HG02678 (cell line): ENCODE results near the gene CHAMP1.

Source experiments
- ATAC-seq: cut with Tn5 transposase; IDR thresholded peaks from one replicate; pipeline ENCODE4 v1.9.1; 2021; ENCODE audit warnings: mild to moderate bottlenecking, moderate library complexity; ENCODE audit not compliant: unreplicated experiment

Gene CHAMP1, protein sequence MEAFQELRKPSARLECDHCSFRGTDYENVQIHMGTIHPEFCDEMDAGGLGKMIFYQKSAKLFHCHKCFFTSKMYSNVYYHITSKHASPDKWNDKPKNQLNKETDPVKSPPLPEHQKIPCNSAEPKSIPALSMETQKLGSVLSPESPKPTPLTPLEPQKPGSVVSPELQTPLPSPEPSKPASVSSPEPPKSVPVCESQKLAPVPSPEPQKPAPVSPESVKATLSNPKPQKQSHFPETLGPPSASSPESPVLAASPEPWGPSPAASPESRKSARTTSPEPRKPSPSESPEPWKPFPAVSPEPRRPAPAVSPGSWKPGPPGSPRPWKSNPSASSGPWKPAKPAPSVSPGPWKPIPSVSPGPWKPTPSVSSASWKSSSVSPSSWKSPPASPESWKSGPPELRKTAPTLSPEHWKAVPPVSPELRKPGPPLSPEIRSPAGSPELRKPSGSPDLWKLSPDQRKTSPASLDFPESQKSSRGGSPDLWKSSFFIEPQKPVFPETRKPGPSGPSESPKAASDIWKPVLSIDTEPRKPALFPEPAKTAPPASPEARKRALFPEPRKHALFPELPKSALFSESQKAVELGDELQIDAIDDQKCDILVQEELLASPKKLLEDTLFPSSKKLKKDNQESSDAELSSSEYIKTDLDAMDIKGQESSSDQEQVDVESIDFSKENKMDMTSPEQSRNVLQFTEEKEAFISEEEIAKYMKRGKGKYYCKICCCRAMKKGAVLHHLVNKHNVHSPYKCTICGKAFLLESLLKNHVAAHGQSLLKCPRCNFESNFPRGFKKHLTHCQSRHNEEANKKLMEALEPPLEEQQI

DNA sequence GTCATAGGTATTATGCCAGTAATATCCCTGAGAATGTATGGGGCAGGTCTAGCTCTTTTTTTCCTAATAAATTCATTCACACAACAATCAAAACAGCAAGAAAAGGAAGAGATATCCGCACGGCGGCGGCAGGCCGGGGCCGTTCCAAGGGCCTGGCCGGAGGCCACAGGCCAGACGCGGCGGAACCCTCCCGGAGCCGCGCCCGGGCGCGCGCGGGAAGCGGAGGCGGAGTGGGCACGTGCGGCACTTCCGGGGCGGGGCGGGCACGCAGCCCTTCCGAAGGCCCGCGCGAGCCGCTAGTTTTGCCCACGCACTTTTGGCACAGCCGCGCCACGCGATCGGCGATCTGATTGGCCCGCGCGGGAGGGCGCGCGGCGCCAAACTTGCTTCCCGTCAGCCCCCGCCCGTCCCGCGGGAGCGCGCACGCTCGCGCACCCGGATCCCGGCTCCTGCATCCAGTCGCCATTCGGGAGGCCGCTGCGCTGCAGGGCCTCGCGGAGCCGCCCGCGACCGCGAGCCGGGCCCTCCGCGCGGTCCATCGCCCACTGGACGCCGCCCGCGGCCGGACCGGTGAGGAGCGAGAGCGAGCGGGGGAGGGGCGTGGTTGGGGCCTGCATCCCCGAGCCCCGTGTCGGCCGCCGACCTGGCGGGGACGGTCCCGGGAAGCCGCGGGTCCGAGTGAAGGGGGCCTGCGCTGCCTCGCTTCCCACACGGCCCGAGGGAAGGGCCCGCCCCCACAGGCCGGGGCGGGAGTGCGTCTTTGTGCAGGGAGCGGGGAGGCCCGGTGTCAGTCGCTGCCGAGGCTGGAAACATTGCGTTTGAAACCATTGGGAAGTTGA lies at the start of gene CHAMP1:
Gene CHAMP1 (plus strand): TSS at position 430 of the 839 bp plus-strand sequence. CDS start 9,340 bp downstream, outside the sequence.
- peak; percentile 86 for ATAC-seq

DNA sequence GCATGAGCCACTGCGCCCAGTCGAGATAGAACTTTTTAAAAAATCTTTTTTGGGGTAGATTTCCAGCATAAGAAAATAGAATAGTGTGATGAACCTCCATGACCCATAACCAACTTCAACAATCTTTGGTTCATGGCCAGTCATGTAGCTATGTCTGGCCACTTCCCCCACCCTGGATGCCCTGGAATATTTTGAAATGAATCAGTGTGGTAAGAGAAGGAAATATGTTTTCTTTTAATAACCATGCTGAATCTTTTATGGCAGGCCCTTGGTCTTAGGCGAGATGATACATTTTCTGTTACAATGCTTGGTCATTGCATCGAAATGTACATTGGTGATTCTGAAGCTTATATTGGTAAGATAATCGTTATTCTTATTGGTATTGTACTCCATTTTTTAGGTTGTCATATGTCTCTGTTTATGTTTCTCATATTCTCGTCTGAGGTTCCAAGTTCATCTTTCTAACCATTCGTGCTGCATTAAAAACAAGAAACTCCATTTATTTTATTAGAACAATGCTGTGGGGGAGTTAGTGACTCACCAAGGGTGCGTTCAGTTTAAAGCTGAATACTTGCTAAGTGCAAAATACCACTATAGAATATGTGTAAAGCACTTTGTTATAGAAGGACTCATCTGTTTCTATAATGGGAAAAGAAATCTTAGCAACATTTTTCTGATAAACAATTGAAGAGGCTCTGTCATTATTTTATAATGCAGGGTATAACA lies 49.3 kb upstream of the CHAMP1 start:
- ATAC-seq = no peak

DNA sequence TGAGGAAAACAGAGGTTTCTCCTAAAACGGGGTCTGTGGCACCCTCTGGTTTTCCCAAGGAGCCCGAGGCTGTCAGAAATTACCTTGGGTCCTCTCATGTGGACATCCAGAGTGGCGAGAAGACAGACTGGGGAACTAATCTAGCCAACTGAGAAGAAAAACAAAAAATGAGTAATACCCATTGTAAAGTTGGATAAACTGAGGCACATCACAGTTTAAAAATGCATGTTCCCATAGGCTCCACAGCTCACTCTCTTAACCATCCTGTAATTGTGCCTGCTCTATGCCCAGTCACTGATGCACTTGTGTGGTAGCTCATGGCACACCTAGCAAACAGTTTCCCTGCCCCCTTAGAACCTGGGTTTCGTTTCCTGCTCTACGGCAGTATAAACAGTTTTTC lies 48.1 kb upstream of the CHAMP1 start:
- ATAC-seq = no peak

DNA sequence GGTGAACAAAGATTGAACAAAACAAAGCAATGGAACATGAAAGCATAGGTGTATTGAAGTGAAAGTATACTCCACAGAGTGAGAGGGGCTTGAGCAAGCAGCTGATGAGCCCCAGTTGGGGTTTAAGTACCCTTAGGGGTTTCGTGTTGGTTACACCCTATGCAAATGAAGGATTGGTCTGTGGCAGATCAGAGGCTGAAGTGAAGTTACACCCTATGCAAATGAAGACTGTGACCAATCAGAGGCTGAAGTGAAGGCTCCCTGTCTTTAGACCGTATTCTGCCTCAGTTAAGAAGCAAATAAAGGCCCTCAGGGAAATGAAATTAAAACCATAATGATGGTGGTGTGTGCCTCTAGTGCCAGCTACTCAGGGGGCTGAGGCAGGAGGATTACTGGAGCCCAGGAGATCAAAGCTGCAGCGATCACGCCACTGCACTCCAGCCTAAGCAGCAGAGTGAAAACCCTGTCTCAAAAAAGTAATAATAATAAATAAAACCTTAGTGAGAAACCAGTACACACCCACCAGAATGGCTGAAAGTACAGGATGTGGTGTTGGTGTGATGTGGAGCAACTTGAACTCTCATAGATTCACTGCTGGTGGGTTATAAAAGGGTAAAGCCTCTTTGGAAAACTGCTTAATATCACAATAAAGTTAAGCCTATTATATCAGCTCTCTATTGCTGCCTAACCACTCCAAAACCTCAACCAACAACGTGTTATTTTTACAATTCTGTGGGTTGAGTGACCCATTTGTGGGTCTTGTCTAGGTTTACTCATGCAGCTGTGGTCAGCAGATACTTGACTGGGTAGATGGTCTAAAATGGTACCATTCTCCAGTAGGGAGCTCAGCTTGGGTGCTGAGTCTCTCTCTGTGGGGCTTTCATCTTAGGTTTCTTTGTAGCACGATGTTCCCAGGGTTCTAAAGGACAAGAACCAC lies 45.7 kb upstream of the CHAMP1 start:
- no peak for ATAC-seq

DNA sequence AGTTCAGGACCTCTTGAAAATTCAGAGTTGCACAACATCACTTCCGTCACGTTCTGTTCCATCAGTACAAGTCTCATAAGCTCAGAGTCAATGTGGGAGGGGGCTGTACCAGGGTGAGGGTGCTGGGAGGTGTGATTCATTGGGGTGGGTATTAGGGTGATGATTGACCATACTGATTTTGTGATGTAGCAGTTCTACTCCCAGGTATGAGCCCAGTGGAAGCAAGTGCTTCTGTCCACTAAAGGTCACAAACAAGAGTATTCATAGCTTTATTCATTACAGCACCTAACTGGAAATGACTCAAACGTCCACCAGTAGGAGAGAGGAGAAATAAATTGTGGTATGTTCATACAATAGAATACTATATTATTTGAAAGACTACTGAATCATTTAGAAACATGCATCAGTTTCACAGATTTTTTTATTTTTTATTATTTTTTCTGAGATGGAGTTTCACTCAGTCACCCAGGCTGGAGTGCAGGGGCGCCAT lies 45.0 kb upstream of the CHAMP1 start:
- no peak for ATAC-seq

DNA sequence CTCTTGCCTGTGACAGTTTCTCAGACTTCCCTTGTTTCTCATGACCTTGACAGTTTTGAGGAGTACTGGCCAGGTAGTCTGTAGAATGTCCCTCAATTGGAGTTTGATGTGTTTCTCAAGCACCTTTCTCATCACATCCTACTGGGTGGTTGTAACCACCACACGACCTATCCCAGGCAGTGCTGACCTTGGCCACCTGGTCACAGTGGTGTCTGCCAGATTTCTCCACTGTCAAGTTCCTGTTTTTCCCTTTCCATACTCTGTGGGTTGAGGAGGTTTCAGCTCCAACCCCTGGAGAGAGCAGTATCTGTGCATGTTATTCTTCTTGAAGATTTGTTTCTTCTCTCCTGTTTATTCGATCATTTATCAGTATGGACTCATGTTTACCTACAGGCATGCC lies 41.3 kb upstream of the CHAMP1 start:
- ATAC-seq = no peak

DNA sequence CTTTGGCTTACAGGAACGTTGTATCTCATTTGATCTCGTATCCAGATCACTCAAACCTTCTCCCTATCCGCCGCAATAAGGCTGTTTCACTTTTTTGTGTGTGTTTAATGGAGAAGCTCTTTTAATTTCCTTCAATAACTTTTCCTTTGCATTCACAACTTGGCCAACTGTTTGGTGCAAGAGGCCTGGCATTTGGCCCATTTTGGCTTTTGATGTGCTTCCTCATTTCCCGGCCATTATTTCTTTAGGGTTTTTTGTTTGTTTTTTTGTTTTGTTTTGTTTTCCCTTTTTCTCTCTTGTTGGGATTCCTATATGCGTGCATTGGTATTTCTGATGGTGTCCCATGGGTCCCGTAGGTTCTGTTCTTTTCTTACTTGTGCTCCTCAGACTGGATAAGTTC lies 39.0 kb upstream of the CHAMP1 start:
- no peak for ATAC-seq

DNA sequence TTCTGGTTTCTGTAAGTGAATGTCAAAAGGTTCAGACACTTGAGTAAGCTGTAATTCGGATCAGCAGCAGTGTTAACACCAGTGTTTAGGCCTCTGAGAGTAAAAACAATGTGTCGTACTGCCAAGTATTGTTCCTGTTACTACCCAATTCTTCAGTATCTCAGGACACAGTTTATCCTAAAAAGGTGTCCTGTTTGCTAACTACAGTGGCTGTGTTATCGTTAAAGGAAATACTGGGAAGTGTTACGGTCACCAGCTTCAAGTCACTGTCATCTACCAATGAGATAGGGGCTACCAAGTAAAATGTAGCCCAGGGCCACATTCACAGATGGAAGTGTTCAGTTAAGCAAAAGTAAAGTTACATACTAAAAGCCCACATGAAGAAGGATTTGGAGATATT lies 35.2 kb upstream of the CHAMP1 start:
- no peak for ATAC-seq

DNA sequence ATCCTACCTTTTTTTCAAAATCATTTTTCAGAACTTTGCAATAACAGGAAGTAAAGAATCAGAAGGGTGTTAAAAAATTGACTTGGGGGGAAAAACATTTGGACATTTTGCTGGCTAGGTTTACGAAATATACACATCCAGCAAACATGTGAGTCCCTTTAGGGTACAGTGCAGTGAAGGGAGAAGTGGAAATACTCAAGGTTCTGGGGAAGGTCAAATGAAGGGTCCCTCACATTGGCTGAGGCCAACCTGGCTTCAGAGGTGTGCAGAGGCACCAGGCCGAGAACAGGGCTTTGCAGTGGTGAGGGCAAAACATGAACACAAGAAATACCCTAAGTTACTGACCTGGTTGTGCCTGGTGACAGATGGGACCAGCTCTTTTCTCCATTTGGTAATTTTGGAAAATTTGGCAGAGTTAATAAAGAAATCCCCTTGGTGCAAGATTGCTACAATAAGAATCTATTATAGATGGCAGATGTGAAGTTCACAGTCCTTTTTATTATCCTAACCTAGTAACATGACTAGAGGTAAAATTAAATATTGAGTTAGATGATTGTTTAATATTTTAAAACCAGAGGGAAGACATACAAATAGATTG lies 34.4 kb upstream of the CHAMP1 start:
- ATAC-seq = no peak

DNA sequence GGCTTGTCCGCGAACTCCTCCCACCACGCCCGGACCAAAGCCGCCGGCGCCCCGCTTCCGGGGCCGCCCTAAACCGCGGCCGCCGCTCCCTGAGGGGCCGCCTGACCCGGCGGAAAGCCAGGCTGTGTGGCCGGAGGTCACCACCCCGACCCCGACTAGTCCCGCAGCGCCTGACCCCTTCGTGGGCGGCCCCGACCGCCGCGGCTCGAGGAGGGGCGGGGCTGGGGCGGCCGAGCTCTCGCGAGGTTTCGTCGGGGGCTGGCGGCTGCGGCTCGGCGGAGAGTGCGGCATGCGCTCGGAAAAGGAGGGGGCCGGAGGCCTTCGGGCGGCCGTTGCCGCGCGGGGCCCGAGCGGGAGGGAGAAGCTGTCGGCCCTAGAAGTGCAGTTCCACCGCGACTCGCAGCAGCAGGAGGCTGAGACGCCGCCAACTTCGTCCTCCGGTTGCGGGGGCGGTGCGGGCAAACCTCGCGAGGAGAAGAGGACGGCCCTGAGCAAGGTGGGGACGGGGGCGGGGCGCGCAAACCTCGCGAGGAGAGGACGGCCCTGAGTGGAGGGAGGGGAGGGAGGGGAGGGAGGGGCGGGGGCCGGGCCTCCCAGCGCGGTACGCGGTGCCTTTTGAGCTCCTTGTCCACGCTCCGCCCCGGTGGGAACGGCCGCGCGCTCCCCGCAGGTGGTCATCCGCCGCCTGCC lies 32.8 kb upstream of the CHAMP1 start, which contains the start of gene UPF3A:
Gene UPF3A (plus strand): TSS at position 251 of the 690 bp plus-strand sequence. CDS start 39 bp downstream, at position 290.
- peak; percentile 74 for ATAC-seq

DNA sequence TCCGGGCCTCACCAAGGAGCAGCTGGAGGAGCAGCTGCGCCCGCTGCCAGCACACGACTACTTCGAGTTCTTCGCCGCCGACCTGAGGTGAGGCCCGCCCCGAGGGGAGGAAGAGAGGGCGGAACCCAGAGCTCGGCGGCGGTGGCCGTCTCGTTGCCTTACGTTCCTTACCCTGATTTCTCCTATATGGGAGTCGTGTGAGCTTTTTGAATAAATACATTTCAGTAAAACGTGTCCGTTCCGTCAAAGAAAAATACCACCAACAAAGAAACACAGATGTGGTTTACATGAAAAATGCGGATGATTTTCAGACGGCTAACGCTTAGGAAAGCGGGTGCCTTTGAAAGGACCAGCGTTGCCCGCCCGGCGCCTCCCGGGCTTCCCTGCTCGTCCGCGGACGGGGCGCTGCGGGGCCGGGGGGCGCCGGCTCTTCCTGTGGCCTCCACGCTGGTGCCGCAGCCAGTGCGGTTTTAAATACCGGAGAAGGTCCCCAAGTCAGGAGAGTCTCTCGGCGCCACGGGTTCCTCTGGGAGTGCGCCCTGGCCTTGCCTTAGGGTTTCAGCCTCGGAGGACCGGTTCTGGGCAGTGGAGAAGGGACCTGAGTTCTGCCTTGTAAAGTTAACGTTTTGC lies 32.1 kb upstream of the CHAMP1 start:
- ATAC-seq = peak; percentile 50

DNA sequence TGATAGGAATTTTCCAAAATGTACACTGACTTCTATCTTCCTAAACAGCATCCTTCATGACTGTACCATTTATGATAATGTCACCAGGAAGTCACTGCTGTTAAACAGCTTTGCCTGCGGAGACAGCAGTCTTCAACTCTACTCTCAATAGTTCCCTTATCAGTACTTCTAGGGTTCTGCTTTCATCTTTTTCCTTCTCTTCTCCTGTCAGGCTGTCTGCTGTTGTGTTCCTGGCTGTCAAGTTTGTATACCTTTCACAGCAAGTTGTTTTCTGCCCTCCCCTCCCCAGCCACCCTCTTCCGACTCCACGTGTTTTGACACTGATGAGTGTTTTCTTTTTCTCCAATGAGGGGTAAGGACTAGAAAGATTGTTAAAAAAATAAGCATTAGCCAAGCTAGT lies 30.7 kb upstream of the CHAMP1 start:
- ATAC-seq = no peak

DNA sequence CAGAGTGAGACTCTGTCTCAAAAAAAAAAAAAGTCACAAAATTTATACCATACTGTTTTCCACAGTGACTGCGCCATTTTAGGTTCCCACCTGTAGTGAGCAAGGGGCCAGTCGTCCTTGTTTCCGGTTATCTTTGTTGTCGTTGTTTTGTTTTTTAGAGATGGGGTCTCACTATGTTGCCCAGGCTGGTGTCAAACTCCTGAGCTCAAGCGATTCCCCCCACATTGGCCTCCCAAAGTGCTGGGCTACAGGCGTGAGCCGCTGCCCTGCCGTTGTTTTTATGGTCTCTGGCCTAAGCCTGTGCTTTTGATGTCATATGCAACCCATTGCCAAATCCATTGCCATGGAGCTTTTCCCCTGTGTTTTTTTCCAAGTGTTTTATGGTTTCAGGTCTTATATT lies 29.6 kb upstream of the CHAMP1 start:
- ATAC-seq = no peak

DNA sequence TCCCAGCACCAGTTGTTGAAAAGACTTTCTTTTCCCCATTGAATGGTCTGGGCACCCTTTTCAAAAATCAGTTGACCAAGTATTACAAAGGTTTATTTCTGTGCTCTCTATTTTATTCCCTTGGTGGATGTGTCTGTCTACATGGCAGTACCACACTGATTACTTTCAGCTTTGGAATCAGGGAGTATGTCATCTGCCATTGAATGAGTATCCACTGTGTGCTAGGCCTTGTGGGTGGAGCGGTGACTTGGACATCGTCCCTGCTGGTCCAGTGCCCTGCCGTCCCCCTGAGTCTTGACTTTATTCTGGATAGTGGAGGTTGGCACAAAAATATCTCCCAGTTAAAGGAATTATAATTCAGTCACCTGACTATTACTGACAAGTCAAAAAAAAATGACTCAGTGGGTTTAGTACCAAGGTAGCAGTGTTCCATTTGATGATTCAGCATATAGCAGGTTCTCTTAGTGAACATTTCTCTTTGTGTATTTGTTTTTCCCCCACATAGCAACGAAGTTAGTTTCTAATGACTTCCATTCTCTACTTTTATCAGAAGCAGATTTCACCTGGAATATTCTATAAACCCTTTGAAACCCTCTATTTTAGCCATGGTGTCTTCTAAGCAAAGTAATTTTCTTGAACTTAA lies 29.0 kb upstream of the CHAMP1 start:
- ATAC-seq = no peak

DNA sequence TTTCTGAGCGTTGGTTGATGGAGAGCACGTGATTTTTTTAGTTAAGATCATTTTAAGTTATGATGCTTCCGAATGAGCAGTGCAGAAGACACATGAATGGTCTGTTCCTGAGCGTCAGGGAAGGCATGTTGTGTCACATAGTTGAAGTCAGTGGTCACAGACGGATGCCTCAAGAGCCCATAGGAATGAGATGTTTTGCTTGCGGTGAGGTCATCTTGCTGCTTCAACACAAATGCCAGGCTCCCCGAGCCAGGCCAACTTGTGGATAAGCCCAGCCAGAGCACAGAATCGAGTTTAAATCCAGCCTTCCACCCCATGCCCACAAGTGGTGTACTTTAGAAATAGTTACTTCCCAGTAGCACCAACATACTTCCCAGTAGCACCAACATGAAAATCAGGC lies 27.5 kb upstream of the CHAMP1 start:
- ATAC-seq = no peak

DNA sequence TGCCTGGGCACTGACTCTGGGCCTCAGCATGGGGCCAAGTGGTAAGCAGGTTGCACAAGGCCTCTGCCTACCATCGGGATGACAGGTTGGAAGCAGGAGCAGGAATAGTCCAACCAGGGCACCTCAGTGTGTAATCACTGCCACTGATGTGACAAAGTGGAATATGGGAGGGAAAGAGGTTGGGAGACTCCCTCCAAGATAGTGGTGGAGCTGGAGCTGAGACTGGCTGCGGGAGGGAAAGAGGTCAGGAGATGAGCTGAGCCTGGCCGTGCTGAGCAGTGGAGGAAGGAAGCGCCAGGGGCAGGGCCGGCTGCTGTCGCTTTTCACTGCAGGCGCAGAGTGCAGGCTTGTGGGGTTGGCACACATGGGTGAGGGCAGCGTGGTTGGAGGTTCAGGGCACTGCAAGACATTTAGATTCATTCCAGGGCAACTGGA lies 26.1 kb upstream of the CHAMP1 start:
- ATAC-seq = no peak

DNA sequence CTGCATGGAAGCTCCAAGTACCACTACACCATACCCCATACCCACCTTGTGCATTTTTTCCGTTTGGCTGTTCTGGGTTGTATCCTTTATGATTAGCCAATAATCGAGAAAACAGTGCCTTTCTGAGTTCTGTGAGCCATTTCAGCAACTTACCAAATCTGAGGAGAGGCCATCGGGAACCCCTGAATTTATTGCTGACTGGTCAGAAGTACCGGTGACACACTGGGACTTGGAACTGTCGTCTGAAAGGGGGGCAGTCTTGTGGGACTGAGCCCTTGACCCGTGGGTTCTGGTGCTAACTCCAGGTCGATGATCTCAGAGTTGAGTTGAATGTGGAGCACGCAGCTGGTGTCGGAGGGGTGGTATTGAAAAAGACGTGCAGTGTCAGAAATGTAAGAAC lies 17.9 kb upstream of the CHAMP1 start:
- no peak for ATAC-seq
